Activated CD4-positive, CD25-positive, alpha-beta regulatory T cell treated with anti-CD3 and anti-CD28 coated beads, Interleukin-2, amount 50 U/mL, for 72 hours (primary cell): Measurements from ENCODE around the gene HES5.
A peak's percentile ranks its signal among the peaks of the same experiment; 100 is the strongest.

Source experiments
- DNase-seq: peaks from one replicate; pipeline ENCODE4 v3.0.0; 2021

Gene HES5

DNA sequence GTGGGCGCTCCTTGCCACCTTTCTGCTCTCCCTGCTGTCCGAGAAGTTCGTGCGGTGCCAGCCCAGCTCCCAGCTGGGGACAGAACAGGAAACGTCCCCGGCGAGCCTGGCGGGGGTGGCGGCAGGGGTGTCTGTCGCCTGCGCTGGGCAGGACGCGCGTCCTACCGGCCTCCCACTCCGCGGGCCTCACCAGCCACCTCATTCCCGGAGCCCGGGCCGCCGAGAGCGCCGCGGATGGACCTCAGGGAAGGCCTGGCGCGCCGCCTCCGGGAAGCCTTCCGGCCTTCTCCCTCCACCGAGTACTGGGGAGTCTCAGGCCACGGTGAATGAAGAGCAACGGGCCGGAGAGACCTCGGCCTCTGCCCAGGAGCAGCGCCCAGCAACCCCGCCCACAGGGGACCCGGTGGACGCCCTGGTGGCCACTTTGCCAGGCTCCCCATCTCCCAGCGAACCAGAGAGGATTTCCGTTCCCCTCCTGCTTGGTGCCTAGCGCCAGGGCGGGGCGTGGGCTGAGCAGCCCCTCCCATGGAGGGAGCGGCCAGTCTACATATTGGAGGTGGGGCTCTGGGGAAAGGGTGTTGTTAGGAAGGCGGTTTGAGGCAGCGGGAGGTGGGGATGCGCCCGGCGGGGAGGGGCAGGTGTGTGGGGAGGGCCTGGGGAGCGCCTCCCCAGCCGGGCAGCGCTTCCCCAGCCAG lies 16.6 kb upstream of the HES5 start:
- DNase-seq = peak; percentile 81

DNA sequence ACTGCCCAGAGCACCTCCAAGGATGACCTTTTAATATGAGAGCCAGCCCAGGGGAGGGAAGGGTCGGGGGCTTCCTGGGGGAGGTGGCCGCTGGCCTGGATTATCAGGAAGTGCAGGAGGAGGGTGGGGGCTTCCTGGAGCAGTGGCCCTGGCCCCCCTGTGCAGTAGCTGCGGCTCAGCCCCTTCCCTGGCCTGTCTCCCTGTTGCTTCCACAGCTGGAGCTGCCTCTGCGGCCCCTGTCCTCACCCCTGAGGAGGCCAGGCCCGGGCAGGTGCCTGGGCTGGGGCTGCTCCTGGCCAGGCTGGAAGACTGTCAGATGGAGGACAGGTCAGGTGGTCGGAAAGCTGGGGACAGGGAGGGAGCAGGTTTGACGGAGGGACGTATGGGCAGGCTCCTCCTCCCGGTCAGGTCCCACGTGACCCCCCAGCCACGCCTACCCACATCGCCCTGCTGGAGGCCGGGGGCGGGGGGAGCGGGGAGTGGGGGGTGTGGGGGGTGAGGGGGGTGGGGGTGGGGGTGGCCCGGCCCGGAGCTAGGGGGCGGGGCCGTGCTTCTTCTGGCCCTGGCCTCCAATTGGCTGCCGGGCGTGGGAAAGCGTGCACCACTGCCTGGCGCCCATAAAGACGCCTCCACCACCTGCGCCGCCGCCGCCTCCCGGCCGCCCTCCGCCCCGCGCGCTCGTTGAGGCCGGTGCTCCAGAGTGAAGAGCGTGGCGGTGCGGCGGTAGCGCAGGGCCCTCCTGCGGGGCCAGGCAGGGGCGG lies 15.9 kb upstream of the HES5 start:
- peak; percentile 86 for DNase-seq

DNA sequence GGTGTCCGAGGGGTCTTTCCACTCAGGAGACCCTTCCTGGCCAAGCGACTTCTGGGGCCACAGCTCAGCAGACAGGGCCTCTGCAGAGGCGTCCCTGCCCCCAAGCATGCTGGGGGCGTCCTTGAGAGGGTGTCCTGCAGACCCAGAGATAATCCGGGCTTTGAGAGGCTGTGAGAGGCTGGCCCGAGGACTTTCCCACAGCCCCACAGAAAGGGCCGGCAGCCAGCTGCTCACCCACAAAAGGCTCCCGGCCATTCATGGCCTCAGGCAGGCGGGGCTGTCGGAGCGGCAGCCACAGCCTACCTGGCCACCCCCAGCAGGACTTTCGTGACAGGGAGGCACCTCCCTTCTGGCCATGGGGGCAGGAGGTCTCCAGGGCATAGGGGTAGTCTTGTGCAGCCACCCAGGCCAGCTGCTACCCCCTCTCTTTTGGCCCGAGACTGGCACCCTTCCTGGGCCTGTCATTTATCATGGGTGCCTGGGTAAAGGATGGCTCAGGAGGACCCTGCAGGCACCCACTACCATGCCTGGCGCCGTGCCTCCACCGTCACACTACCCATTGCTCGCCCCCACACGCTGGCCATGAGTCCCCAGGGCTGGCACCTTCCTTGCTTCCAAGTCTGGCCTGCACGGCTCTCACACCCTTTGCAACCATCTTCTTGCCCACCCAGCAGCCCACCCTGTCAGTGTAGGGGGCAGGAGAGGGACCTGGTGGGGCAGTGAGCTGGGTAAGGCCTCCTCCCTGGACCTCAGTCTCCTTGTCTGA lies 15.0 kb upstream of the HES5 start:
- no peak for DNase-seq

DNA sequence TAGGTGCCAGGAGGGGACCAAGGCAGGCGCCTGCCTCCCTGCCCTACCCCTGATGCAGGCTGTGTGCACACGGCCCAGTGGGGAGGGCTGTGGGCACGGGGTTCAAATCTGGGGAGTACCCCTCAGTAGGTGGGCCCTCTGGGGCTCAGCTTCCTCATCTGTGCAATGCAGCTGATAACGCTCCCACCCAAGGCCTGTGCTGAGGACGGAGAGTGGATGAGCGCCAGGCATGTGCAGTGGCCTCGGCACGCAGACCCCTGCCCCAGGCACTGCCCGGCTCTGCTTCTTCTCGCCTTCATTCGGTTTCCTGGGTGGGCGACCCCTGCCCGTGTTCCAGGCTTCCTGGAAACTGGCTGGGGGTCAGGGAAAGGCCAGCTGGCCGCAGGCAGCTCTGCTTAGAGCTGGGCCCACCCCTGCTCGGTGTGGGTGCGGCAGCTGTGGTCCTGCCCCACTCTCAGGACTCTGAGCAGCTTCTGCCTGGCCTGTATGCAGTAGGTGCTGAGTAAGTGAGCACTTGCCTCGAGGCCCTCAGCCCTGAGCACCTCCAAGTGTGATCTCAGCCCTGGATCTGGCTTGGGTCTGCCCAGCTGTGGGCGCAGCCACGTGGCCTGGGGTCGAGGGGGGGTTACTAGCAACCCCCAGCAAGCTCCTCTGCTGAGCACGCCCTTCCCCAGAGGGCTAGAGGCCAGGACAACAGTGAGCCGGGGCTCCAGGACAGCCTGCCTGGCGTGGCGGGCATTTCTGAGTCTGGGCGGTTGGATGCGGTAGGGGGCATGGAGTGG lies 14.2 kb upstream of the HES5 start:
- DNase-seq = no peak

DNA sequence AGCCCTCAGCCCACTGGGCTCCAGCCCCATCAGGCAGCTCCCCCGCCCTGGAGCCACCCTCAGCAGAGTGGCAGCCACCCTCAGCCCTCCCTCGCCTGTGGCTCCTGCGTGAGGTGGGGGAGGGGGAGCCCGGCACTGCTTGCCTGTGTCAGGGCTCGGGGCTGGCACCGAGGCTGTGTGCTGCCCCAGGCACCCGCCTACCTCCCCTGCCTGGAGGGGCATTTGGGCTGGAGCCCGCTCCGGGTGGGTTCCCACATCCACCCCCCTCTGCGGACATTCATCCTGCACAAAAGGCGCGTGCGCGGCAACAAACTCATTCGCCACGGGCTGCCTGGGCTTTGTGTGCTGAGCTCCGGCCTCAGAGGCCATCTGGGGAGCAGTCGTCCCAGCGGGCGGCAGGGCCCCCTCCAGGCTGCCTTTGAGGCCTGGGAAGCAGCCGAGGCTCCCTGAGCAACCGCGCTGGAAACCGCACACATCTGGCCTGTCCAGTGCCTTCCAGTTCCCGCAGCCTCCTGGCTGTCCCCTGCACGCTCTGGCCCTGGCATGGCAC lies 13.6 kb upstream of the HES5 start:
- no peak for DNase-seq

DNA sequence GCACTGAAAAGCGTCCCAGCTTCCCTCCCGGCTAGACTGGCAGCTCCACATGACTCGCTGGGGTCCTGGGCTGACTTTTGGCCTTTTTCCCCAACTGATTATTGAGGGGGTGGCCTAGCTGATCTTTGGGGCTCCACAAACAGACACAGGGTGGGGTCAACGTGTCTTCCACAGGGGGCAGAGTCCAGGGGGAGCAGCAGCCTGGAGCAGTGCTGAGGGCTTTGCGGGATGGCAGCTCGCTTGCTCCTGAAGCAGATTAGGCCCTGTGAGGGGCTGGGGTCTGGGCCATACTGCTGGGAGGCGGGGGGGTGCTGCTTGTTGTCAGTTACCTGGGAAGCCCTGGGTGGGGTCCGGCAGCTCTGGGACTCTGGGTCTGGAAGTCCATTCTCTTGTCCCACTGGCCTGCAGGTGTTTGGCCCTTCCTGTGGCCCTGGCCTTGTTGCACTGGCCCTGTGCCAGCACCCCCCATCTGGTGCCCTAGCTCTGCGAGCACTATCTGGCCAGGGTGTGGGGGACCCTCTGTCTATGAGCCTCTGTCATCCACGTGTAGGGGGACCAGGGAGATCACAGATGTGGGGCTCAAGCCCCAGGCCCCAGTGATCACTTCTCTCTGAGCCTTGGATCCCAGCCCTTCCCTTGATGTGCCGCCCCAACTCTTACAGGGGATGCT lies 12.3 kb upstream of the HES5 start:
- DNase-seq = no peak

DNA sequence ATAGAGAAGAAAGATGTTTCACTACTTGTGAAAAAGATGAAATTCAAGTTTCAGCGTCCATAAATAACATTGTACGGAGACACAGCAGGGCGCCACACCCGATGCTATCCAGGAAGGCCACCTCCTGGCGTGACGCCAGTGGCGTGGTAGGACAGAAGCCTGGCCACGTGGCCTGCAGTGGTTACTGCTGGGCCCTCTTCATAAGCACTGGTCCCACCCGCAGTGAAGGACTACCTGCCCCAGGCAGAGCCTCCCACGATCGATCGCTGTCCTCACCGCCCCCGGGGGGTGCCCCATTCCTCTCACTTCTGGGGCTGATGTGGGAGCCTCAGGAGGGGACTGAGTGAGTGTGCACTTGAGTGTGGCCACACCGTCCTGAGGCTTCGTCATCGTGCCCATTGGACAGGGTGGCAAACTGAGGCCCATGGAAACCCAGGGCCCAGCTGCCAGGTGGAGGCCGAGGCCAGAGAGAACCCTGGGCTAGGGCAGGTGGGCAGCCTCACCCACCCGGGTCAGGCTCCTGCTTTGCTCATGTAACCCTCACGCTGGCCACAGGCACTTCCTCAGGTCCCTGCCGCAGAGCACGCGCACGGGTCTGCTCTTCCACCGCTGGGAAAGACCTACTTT lies 11.7 kb upstream of the HES5 start:
- DNase-seq = no peak

DNA sequence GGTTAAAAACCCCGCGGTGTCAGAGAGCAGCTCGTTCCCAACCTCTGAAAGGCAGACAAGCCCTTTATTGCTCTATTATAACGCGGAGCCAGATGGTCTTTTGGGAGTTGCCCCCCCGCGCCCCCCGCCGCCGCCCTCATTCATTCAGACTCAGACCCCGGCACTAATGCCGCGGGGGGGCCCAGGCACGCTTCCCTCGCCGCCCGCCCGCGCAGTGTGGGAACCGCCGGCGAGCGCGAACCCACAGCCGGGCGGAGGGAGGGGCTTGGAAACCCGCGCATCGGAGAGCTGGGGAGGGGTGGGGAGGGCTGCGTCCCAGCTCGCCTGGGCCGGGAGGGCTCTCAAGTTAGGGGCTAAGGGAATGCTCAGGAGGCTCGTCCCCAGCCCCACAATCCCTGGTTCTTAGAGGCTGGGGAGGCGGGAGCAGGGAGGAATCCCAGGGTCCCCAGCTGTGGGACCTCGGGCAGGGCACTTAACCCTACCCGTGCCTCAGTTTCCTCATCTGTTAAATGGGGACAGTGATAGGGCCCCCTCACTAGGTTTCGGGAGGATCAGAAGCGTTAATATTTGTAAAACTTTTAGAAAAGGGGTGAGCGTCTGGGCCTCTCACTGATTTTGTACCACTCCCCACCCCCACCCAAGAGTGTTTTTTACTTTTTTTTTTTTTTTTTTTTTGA lies 10.9 kb upstream of the HES5 start:
- DNase-seq = no peak

DNA sequence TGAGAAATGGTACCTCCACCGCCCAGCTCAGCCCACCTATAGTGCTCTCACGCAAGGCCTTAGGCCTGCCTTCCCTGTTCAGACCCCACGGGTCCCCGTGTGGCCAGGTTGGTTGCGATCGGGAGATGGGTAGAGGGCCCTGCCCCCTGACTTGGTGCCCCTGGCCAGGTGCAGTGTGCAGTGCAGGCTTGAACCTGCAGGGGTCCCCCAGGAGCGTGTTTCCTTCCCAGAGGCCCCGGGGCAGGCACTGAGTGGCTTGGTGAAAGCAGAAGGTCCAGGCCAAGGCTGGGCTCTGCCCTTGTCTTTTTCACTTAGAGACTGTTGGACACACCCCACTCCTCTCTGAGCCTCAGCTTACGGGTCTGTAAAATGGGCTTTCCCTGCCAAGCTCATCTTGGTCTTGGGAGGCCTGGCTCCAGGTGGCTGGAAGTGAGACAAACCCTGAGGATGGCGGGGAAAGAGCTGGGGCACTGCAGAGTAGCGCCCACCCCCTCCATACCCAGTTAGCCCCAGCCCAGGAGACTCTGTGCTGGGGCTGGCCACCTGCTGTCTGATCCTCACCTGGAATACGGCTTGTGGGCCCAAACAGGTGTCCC lies 9.3 kb upstream of the HES5 start:
- no peak for DNase-seq

DNA sequence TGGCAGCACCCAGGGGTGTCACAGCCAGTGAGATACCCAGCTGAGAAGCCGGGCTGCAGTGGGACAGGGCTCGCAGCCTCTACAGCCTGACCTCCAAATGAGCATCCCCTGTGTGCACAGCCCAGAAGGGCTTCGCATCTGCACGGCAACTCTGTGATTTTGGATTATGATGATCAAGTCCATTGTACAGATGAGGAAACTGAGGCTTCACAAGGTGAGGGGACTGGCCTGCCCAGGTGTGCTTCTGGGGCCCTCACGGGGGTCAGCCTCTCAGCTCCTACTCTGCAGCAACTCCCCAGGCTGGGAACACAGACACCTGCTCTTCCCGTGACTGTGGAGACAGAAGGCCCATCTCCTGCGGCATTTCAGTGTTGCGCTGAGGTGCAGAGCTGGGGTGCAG lies 8.8 kb upstream of the HES5 start:
- DNase-seq = no peak

DNA sequence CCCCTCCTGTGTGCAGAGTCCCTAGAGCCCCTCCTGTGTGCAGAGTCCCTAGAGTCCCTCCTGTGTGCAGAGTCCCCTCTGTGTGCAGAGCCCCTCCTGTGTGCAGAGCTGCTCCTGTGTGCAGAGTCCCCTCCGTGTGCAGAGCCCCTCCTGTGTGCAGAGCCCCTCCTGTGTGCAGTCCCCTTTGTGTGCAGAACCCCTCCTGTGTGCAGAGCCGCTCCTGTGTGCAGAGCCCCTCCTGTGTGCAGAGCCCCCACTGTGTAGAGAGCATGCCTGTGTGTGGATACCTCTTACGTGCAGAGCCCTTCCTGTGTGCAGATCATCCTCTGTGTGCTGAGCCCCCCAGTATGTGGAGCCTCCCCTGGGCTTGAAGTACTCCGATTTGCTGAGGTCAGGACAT lies 8.3 kb upstream of the HES5 start:
- no peak for DNase-seq

DNA sequence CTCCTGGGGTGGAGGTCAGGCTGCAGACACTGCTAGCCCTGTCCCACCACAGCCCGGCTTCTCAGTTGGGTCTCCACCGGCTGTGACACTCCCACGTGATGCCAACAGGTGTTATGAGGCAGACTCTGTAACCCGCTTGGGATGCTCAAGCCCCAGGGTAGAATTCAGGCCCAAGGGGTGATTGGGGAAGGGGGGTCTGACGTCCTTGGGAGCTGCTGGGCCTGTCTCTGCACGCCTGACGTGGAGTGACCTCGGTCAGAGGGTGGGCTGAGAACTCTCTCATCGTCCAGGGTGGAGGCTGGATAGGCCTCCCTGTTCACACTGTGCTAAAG lies 7.7 kb upstream of the HES5 start:
- no peak for DNase-seq

DNA sequence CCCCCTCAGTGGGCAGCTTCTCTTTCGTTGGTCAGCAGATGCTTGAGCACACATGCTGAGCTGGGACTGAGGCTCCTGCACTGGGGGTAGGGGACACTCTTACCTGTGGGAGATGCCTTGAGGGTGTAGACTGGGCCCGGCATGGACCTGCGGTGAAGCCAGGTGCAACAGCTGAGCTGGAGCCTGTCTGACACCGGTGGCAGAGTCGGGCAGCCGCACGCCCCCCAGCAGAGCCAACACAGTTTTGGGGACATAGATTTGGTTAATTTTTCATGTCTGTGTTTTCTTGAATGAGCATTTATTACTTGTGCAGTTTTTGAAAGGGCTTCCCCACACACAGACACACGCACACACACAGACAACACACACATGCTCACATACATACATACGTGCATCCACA lies 5.9 kb upstream of the HES5 start:
- no peak for DNase-seq

DNA sequence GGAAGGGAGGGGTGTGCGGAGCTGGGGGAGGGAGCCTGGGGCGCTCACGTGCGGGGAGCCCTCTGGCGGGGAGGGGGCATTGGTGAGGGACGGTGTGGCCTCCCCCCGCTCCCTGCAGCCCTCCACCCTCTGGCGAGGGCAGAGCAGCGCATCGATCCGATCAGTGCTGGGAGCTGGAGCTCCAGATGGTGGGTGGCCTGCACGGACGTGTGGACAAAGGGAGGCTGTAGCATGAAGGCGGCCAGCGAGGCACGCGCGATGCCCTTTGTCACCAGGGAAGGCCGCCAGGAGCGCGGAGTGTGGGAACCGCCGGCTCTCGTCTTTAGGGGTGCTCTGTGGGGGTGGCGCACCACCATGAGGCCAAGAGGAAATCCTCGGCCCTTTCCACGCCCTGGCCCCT lies 5.4 kb upstream of the HES5 start:
- no peak for DNase-seq

DNA sequence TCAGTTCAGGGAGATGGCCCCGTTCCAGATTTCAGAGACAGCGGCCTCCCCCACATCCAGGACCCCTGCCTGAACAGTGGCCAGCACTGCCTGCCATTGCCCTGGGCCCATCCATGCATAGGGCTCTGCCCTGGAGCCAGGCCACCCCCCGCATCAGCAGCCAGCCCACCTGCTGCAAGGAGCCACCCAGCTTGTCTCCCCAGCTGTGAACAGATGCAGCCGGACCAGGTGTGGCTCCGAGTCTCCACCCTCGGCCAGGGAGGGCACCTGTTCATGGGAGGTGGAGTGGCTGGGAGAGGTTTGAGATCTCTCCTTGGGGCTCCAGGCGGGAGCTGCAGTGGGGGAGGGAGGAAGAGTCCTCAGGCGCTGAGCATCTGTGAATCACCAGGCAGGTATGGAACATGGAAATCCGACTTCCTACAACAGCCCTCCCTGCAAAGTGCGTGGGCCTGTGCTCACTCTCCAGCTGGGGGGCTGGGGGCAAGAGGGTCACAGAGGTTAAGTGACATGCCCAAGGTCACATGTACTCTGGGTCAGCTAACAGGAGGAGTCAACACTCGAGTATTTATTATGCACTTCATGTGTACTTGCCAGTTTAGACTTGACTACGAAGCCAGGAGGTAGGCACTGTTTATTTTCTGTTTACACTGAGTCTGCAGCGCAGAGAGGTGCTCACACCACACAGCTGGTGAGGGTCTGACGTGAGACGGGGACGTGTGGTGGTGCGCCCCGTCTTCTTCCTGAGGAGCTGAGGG lies 4.8 kb upstream of the HES5 start:
- DNase-seq = no peak

DNA sequence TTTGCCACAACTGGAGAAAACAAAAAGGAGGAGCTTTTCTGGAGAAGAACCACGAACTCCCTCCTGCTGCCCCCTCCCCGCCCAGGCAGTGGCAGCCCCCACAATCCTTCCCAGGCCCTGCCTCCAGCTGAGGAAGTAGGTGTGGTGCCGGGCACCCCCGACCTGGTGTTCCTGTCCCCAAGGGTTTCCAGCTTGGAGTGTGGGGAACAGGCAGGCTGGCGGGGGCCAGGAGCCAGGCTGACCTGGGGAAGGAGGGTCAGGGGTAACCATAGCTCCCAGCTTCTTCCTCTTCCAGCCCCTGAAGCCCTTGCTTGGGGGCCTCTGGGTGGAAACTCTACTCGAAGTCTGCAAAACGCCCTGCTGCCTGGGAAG lies 4.2 kb upstream of the HES5 start:
- no peak for DNase-seq

DNA sequence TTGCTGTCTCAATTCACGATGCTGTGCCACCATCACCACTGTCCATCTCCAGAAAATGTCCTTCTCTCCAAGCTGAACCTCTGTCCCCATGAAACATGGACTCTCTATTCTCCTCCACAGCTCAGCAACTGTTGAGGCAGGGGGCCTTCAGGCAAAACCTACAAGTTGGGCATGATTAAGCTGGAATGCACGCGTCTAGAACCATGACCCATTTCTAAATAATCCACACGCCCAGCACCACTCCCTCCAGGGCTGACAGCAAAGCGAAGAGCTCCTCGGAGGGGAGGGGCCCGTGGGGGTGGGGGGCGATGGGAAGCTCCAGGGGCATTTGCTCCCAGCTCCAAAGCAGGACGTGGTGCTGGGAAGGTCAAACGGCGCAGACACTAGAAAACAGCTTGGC lies 3.3 kb upstream of the HES5 start:
- DNase-seq = no peak

DNA sequence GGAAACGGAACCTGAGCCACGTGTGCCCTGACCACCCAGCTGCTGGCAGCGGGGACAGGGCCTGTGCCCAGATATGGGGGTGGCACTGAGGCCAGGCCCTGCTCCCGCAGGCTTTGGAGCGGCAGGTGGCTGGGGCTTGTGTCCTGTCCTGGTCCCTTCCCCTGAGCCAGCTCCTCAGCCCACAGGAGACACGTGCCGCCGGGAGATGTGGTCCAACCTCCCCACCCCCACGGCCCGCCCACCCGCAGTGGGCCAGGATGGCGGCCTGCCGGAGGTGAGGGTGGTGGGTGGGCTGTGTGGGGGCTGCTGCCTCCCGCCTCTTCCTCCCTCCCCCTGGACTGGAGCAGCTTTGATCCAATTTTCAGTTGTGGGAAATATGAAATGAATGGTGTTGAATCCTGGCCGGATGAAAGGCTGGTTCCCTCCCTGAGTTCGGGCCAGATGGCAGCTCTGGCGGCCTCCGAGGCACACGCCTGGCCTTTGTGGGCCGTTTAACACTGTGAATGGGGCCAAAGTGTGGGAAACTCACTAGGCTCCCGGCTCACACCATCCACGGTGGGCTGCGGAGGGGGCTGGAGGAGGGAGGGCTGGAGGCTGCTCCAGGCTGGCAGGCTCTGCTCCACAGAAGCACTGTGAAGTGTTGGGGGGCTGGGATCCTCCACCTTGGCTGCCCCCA lies 2.6 kb upstream of the HES5 start:
- DNase-seq = no peak

DNA sequence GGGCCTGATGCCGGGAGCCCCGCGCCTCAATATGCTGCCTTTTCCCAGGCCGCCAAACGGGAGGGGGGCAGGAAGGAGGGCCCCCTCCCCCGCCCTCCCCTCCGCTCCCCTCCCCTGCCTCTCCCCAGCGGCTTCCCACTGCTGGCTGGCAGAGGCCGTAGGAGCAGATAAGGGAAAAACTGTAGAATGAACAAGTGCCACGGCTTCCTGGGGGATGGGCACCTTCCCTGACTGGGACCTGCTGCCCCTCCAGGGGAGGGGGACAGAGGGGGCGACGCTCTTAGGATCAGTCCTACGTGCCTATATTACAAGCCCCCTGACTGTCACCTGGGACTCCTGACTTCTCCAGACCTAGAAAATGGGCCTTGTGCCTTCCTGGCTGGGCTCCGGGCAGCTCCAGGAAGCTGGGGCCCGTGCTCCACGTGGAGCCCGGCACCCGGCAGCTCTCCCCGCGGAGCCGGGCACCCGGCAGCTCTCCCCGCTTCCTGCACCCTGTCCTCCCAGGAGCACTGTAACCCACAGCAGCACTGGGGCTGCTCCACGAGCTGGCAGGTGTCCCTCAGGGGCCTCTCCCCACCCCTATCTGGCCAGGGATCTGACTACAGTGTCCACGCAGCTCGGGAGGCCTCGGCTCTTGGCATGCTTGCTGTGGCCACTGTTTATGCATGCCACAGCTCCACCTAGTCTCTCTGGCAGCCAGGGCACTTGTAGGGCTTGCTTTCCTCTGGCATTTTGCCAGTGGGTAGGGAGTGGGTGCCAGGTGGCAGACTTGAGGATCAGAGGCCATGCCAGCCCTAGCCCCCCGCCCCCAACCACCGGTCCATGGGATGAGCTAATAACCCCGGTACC lies 674 bp upstream of the HES5 start:
- no peak for DNase-seq
